Gastroesophageal sphincter (tissue), 4 donors: ENCODE measurements around the gene KRT25. TPM values are rescaled to one million over a fixed set of nuclear protein-coding genes. Genes with fewer than 3 reads are reported as not detected.

Source experiments
- ATAC-seq: fragments of 150-250 bp; one replicate; pipeline ENCODE4 v1.9.1; 2016; ENCODE audit warnings: mild to moderate bottlenecking, moderate library complexity
- H3K27ac ChIP-seq, 4 donors: fragments of 200-600 bp; sonication (generic) in 3 of 4; 1 replicate in 3 of 4; 2 replicates in 1 of 4; pipeline ENCODE4 v1.5.1; 2016 to 2019
- H3K27me3 ChIP-seq: fragments of 200-600 bp; sonication (generic); one replicate; pipeline ENCODE4 v1.5.1; 2019
- H3K36me3 ChIP-seq, 2 donors: fragments of 200-600 bp; sonication (generic); one replicate each; pipeline ENCODE4 v1.5.1; 2019; ENCODE audit warnings: control low read depth in 1 of 2
- H3K4me1 ChIP-seq, 3 donors: fragments of 200-600 bp; sonication (generic); 1 replicate in 2 of 3; 2 replicates in 1 of 3; pipeline ENCODE4 v1.5.1; 2016 to 2019; ENCODE audit warnings: control low read depth in 2 of 3
- H3K4me3 ChIP-seq, 2 donors: fragments of 200-600 bp; sonication (generic); one replicate each; pipeline ENCODE4 v1.5.1; 2019; ENCODE audit warnings: mild to moderate bottlenecking in 1 of 2, moderate library complexity in 1 of 2
- H3K9me3 ChIP-seq, 3 donors: fragments of 200-600 bp; sonication (generic); one replicate each; pipeline ENCODE4 v1.5.1; 2017 to 2019; ENCODE audit warnings: control low read depth in 2 of 3
- CTCF ChIP-seq, 4 experiments: fragments of 200-600 bp in 2 of 4; fragments of 450-650 bp in 2 of 4; sonication (generic) in 1 of 4; IDR thresholded peaks; one replicate each; pipeline ENCODE4 v1.5.1; 2017 to 2019; ENCODE audit warnings: antibody characterized with exemption in 4 of 4, mild to moderate bottlenecking in 2 of 4, moderate library complexity in 2 of 4
- EP300 ChIP-seq: sonication (generic); formaldehyde crosslinking; IDR thresholded peaks from one replicate; pipeline ENCODE4 v1.6.1; 2017; ENCODE audit warnings: antibody characterized with exemption, mild to moderate bottlenecking
- POLR2A ChIP-seq, 2 donors: fragments of 450-650 bp; IDR thresholded peaks; one replicate each; pipeline ENCODE4 v1.6.1; 2017; ENCODE audit warnings: antibody characterized with exemption in 2 of 2, mild to moderate bottlenecking in 2 of 2, moderate library complexity in 1 of 2
- POLR2AphosphoS5 ChIP-seq: sonication (generic); formaldehyde crosslinking; IDR thresholded peaks from one replicate; pipeline ENCODE4 v1.6.1; 2017; ENCODE audit warnings: antibody characterized with exemption
- WGBS, 2 donors: methylation state at CpG; one replicate each; pipeline ENCODE4 v1.1.5; 2018; ENCODE audit warnings: low coverage in 1 of 2; 5-methylcytosine and 5-hydroxymethylcytosine counted together
- total RNA-seq, 4 donors: library from RNA; depleted of rRNA; stranded (reverse); fragments of >200 nt; gene quantifications; one replicate each; pipeline ENCODE4 v1.1.0, GENCODE V29; 2016

Gene KRT25
- total RNA-seq, 4 donors from 2014 or later = not detected

GRCh38 chr17:40702271-40702670 lies 52.9 kb downstream of the KRT25 start:
- no peak for ATAC-seq
- TF ChIP-seq POLR2AphosphoS5 = no peak
- no peak for TF ChIP-seq POLR2A (IDR thresholded peaks at IDR 0.05)
- TF ChIP-seq EP300 = no peak
- no peak for TF ChIP-seq CTCF (IDR thresholded peaks at IDR 0.05)
- 74 to 100% methylated on average over 3 of the region's 3 CpGs for WGBS, 2 donors
- H3K27ac ChIP-seq = no peak overlapping the region
- H3K4me3 ChIP-seq = no peak overlapping the region
- H3K27me3 ChIP-seq = peaks cover 44% of the 10 kb centered on the region
- H3K4me1 ChIP-seq = peaks cover 0 to 11% (median 0%) of the 10 kb centered on the region in 3 donors
- H3K36me3 ChIP-seq = no peaks in the 10 kb centered on the region
- H3K9me3 ChIP-seq = no peaks in the 10 kb centered on the region

- peaks cover 0 to 11% (median 0%) of the 10 kb centered on the region in 3 donors for H3K4me1 ChIP-seq
- ATAC-seq = no peak
- WGBS, 2 donors = 9 to 46% methylated on average over 2 to 3 of the region's 5 CpGs
These were observed 55.3 kb downstream of the KRT25 start for GRCh38 chr17:40699853-40700252.

GRCh38 chr17:40699371-40699770 lies 55.8 kb downstream of the KRT25 start:
- peak; percentile 53 for ATAC-seq

More at GRCh38 chr17:40699853-40700252, 55.3 kb downstream of the KRT25 start:
- peak overlapping the region in 1 of 4 donors; percentile 19 for H3K27ac ChIP-seq
- H3K9me3 ChIP-seq = no peaks in the 10 kb centered on the region
- H3K27me3 ChIP-seq = peaks cover 62% of the 10 kb centered on the region
- TF ChIP-seq POLR2AphosphoS5 (no peak), POLR2A (IDR thresholded peaks at IDR 0.05) (no peak), EP300 (no peak), CTCF (IDR thresholded peaks at IDR 0.05) (no peak)
- H3K4me3 ChIP-seq = no peak overlapping the region
- H3K36me3 ChIP-seq = no peaks in the 10 kb centered on the region

More at GRCh38 chr17:40699371-40699770, 55.8 kb downstream of the KRT25 start:
- H3K9me3 ChIP-seq = no peaks in the 10 kb centered on the region
- no peak overlapping the region for H3K4me3 ChIP-seq
- WGBS, 2 donors = 38 to 44% methylated on average over 3 to 9 of the region's 9 CpGs
- peaks cover 59% of the 10 kb centered on the region for H3K27me3 ChIP-seq
- TF ChIP-seq EP300 (no peak), POLR2AphosphoS5 (no peak), POLR2A (IDR thresholded peaks at IDR 0.05) (no peak), CTCF (IDR thresholded peaks at IDR 0.05) (no peak)
- peaks cover 0 to 11% (median 0%) of the 10 kb centered on the region in 3 donors for H3K4me1 ChIP-seq
- H3K27ac ChIP-seq = no peak overlapping the region
- no peaks in the 10 kb centered on the region for H3K36me3 ChIP-seq

Other genes with a start within 250 kb of the KRT25 start
- 1 to 10 TPM in 1 of 4 donors, under 1 TPM in 2, not detected in 1; 0.15 to 2.2 (median 0.35) TPM for gene CCR7, start 189.9 kb downstream of the KRT25 start, total RNA-seq
- gene SMARCE1, start 107.5 kb downstream of the KRT25 start, total RNA-seq = 100 to 1,000 TPM; 102 to 131 (median 109) TPM
- 10 to 100 TPM in 1 of 4 donors, 1 to 10 TPM in 2, under 1 TPM in 1; 0.94 to 17.8 (median 1.8) TPM for gene KRT222, start 90.2 kb downstream of the KRT25 start, total RNA-seq
- 10 to 100 TPM in 1 of 4 donors, 1 to 10 TPM in 2, not detected in 1; 1.1 to 14.7 (median 1.2) TPM for gene KRT24, start 51.6 kb downstream of the KRT25 start, total RNA-seq
- not detected for gene KRT26, start 16.9 kb upstream of the KRT25 start, total RNA-seq
- not detected for gene KRT27, start 27.2 kb upstream of the KRT25 start, total RNA-seq
- not detected for gene KRT28, start 44.6 kb upstream of the KRT25 start, total RNA-seq
- 10 to 100 TPM in 3 of 4 donors, 1 to 10 TPM in 1; 5.1 to 14.3 (median 10.6) TPM for gene KRT10, start 67.3 kb upstream of the KRT25 start, total RNA-seq
- gene KRT12, start 111.9 kb upstream of the KRT25 start, total RNA-seq = not detected
- gene KRT20, start 129.9 kb upstream of the KRT25 start, total RNA-seq = not detected
- 1 to 10 TPM in 1 of 4 donors, not detected in 3; 6.1 TPM for gene KRT23, start 182.3 kb upstream of the KRT25 start, total RNA-seq
- gene KRT39, start 211.6 kb upstream of the KRT25 start, total RNA-seq = not detected
- gene KRT40, start 229.0 kb upstream of the KRT25 start, total RNA-seq = not detected
- gene KRTAP3-3, start 238.8 kb upstream of the KRT25 start, total RNA-seq = not detected
- gene KRTAP3-2, start 244.6 kb upstream of the KRT25 start, total RNA-seq = not detected